ENCODE results near the gene GOLPH3.
"Not testable (repeated sequence)": the region's sequence is repeated elsewhere in the genome, so short reads cannot be mapped to it uniquely, and the experiment has no call there.

The GOLPH3 gene

GRCh38 chr5:32172186-32172911 lies 1.8 kb downstream of the GOLPH3 start:
- H3K27ac ChIP-seq: peak overlapping the region; percentile 96
- DNase-seq (ENCODE audit: low read depth, low spot score): not testable (repeated sequence)

GRCh38 chr5:32170303-32171151 lies 3.6 kb downstream of the GOLPH3 start:
- H3K27ac ChIP-seq: peak overlapping the region; percentile 96
- DNase-seq (ENCODE audit: low read depth, low spot score): no peak

GRCh38 chr5:32168460-32169033 lies 5.6 kb downstream of the GOLPH3 start:
- no peak overlapping the region for H3K27ac ChIP-seq
- no peak for DNase-seq (ENCODE audit: low read depth, low spot score)

DNA sequence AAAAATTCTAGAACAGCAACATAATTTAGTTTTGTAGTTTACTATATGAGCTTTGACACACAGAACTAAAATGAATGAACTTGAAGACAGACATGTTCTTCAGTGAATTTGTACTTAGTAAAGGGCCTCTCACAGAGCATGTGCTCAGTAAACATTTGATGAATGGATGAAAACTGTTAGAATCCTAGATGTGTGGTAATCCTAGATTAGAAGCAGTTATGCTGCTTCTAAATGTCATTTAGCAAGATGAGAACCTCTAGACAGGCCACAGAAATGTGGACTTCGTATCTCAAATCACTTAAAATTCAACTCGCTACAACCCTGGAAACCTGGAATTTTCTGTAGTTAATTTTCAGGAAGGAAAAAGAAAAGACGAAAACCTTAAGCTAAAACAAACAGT lies 8.5 kb downstream of the GOLPH3 start:
- H3K27ac ChIP-seq: no peak overlapping the region

DNA sequence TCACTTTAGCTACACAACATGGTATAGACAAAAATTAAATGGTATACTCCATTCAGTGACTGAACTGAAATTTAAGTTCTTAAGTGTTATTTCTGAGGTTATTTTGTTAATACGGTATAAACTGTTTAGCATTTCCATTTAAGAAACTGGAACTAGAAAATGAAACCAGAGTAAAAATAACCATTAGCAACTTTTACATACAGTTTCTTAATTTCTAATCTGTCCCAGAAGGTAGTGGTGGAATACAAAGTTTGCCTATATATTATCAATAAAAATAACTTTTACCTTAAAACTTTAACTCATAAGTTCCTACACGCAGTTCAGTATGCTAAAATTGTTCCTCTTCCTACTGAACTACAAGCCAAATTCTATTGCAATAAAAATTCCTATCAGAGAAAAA lies 10.3 kb downstream of the GOLPH3 start:
- H3K27ac ChIP-seq: no peak overlapping the region
- DNase-seq (ENCODE audit: low read depth, low spot score): no peak

More for the DNA sequence above, 8.5 kb downstream of the GOLPH3 start:
- no peak for DNase-seq (ENCODE audit: low read depth, low spot score)

DNA sequence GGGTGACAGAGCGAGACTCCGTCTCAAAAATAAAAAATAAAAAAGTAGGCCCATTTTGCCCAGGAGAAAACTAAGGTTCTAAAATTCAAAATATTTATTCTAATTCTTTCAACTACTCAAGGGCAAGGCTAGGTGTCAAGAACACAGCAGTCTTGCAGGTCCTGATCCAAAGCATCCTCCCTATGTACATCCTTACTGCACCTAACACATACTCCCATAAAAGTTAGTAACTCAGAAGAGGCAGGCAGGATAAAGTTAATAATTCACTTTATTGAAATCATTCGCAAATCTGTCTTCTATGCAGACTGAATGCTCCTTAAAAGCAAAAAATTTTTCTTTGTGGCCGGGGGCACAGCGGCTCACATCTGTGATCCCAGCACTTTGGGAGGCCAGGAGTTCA lies 11.1 kb downstream of the GOLPH3 start:
- DNase-seq (ENCODE audit: low read depth, low spot score): no peak
- H3K27ac ChIP-seq: no peak overlapping the region

- no peak overlapping the region for H3K27ac ChIP-seq
These were observed 13.9 kb downstream of the GOLPH3 start for GRCh38 chr5:32160228-32160627.

DNA sequence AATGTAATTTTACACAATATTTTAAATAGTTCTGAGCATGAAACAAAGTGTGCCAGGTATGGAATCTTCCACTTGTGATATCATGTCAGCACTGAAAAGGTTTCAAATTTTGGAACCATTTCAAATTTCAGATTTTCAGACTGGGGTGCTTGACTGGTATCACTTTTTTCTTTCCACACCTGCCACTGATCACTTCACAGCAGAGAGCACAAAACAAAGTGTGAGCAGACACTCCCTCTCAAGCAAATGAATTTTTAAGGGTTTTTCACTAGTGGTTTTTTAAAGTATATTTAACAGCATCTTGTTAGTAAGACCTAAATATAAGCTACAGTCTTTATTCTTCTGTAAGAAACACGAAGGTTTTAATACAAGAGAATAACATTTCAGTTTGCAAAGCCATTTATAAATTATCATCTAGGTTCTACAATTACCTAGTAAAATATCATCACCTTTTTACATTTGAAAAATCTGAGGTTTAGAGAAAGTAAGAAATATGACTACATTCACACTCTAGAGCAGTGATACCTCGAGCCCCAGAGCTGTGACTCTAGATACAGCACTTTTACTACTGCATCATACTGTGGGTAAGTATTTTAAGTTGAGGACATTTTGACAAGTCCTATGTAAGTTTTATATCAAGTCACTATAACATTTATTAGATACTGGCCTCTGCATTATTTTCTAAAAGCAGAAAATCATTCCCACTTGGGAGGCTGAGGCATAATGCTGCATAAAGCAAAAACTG lies 14.6 kb downstream of the GOLPH3 start:
- H3K27ac ChIP-seq: no peak overlapping the region

More at GRCh38 chr5:32160228-32160627, 13.9 kb downstream of the GOLPH3 start:
- no peak for DNase-seq (ENCODE audit: low read depth, low spot score)

GRCh38 chr5:32158679-32158975 lies 15.5 kb downstream of the GOLPH3 start:
- no peak for DNase-seq (ENCODE audit: low read depth, low spot score)
- no peak overlapping the region for H3K27ac ChIP-seq

More for the DNA sequence above, 14.6 kb downstream of the GOLPH3 start:
- DNase-seq (ENCODE audit: low read depth, low spot score): no peak

GRCh38 chr5:32157078-32157477 lies 17.0 kb downstream of the GOLPH3 start:
- DNase-seq (ENCODE audit: low read depth, low spot score): no peak
- H3K27ac ChIP-seq: no peak overlapping the region

- H3K27ac ChIP-seq: no peak overlapping the region
These were observed 17.5 kb downstream of the GOLPH3 start for GRCh38 chr5:32156635-32157034.

GRCh38 chr5:32155211-32155610 lies 18.9 kb downstream of the GOLPH3 start:
- no peak for DNase-seq (ENCODE audit: low read depth, low spot score)
- no peak overlapping the region for H3K27ac ChIP-seq

More at GRCh38 chr5:32156635-32157034, 17.5 kb downstream of the GOLPH3 start:
- DNase-seq (ENCODE audit: low read depth, low spot score): no peak

DNA sequence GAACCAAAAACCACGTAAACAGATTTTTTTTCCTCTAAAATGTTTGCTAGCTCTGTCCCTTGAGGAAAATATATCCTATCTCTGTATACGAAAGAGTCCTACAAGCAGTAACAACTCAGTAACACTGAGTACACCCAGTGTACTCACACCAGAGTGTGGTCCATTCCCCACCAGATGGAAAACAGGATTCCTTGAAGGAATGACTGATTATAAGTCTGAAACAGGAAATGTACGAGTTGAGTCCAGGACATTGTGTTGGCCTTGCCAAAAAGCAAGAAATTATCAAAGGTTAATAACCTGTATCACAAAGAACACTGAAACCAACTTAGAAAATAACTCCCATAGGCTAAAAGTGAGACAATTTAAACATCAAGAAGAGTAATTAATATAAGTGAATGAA lies 20.4 kb downstream of the GOLPH3 start:
- no peak for DNase-seq (ENCODE audit: low read depth, low spot score)
- no peak overlapping the region for H3K27ac ChIP-seq

DNA sequence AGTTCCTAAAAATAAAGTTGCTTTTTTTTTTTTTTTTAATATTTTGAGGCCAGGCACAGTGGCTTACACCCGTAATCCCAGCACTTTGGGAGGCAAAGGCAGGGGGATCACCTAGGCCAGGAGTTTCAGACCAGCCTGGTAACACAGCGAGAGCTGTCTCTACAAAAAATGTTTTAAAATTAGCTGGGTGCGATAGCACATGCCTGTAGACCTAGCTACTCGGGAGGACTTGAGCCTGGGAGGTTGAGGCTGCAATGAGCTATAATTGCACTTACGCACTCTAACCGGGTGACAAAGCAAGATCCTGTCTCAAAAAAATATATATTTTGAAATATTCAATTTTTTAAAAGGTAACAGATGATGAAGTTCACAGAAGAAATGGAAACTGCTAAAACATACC lies 22.9 kb downstream of the GOLPH3 start:
- DNase-seq (ENCODE audit: low read depth, low spot score): no peak

DNA sequence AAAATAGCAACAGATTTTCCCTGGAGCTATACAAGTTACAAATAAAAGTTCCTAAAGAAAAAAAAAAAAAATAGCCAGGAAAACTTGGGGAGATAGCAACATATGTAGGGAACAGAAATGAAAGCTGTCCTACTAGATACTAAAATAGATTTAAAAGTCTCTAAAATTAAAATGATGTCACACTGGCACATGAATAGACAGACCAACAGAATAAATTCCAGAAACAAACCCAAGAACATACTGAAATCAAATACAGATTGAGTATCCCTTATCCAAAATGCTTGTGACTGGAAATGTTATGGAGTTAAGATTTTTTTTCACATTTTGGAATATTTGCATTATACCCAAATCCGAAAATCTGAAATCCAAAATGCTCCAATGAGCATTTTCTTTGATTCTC lies 23.8 kb downstream of the GOLPH3 start:
- DNase-seq (ENCODE audit: low read depth, low spot score): no peak
- no peak overlapping the region for H3K27ac ChIP-seq

More for the DNA sequence above, 22.9 kb downstream of the GOLPH3 start:
- no peak overlapping the region for H3K27ac ChIP-seq

GRCh38 chr5:32147959-32148358 lies 26.2 kb downstream of the GOLPH3 start:
- H3K27ac ChIP-seq: no peak overlapping the region

DNA sequence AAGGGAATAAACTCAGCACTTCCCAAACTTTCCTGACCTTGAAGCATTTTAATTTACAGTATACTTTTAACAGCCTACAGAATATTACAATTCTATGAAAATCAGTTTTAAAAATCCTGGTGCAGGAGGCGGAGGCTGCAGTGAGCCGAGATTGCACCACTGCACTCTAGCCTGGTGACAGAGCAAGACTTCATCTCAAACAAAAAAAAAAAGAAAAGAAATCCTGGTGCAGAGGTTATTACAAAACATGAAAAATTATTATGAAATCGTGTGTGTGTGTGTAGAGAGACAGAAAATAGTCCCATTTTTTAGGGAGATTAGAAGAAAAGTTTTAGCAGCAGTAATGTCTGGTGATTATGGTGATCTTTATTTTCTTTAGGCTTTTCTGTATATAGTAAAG lies 26.9 kb downstream of the GOLPH3 start:
- no peak for DNase-seq (ENCODE audit: low read depth, low spot score)
- H3K27ac ChIP-seq: no peak overlapping the region

More at GRCh38 chr5:32147959-32148358, 26.2 kb downstream of the GOLPH3 start:
- no peak for DNase-seq (ENCODE audit: low read depth, low spot score)

DNA sequence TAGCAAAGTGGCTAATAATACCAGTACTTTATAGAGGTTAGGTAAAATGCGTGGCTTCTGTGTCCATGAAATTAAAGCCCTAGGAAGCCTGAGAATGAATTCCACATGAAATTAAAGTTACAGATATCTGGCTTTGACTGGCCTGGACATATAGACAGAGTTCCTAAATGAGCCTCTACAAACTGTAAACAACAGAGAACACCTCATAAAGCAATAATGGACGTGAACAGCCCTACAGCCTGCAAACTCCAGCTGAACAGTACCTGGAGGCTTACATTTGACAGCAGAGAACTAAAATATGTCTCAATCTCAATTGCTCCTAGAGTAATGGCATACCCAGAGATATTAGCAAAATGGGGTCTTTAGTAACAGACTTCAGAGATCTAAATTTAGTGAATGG lies 28.7 kb downstream of the GOLPH3 start:
- no peak for DNase-seq (ENCODE audit: low read depth, low spot score)
- H3K27ac ChIP-seq: no peak overlapping the region

DNA sequence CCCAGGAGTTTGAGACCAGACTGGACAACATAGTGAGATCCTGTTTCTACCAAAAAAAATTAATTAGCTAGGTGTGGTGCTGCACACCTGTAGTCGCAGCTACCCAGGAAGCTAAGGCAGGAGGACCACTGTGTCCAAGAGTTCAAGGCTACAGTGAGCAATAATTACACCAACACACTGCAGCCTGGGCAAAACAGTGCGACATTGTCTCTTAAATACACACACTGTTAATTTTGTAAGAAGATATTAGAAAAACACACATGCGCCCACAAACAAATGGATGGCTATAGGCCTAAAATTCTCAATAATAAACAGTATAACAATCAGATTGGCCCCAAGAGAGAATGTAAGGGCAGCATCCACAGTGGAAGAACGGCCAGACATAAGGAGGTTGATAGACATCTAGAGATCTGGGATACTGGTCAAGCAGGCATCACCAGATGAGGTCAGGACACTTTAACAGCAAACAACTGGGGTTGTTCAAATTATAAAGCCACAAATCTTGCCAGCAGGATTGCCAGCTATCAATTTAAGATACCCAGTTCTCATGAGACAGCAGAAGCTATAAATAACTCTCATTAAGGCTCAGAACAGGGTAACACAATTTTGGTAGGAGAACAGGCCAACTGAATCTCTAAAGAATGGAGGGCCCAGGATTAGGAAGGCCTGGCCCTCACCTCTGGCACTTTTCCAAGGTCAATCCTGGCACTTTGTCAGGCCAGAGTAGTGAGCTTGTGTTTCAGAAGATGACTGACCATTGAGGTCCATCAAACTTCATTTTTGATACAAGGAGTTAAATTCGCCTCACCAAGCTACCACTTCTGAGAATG lies 29.5 kb downstream of the GOLPH3 start:
- H3K27ac ChIP-seq: no peak overlapping the region
- DNase-seq (ENCODE audit: low read depth, low spot score): no peak
